ENCODE results near the gene GP1BB. TPM values are rescaled to one million over a fixed set of nuclear protein-coding genes. Genes with fewer than 3 reads are reported as not detected.
"Not testable (repeated sequence)": the region's sequence is repeated elsewhere in the genome, so short reads cannot be mapped to it uniquely, and the experiment has no call there.

GP1BB gene
- polyA plus RNA-seq (ENCODE audit: insufficient read length in 3 of 3) = 1 to 10 TPM; 2.2 to 3.4 (median 2.9) TPM

- no peak for DNase-seq (ENCODE audit: low read depth in 3 of 3, low spot score in 2 of 3)
Observed at GRCh38 chr22:19723232-19723982, at the start of gene GP1BB. Gene GP1BB, plus strand, starts transcription at chr22:19723539. Its CDS starts 31 bp downstream, at chr22:19723570.

- no peak for DNase-seq (ENCODE audit: low read depth in 3 of 3, low spot score in 2 of 3)
Observed at GRCh38 chr22:19673660-19674059, 49.7 kb upstream of the GP1BB start.

- no peak for DNase-seq (ENCODE audit: low read depth in 3 of 3, low spot score in 2 of 3)
Observed at GRCh38 chr22:19674129-19674928, 49.0 kb upstream of the GP1BB start.

- DNase-seq (ENCODE audit: low read depth in 3 of 3, low spot score in 2 of 3) = no peak
Observed at GRCh38 chr22:19674929-19675253, 48.4 kb upstream of the GP1BB start.

GRCh38 chr22:19675428-19675827 lies 47.9 kb upstream of the GP1BB start:
- DNase-seq (ENCODE audit: low read depth in 3 of 3, low spot score in 2 of 3) = no peak

- not testable (repeated sequence) for DNase-seq (ENCODE audit: low read depth in 3 of 3, low spot score in 2 of 3)
Observed at GRCh38 chr22:19676437-19676836, 46.9 kb upstream of the GP1BB start.

GRCh38 chr22:19678949-19679521 lies 44.3 kb upstream of the GP1BB start:
- DNase-seq (ENCODE audit: low read depth in 3 of 3, low spot score in 2 of 3) = no peak

GRCh38 chr22:19679522-19680101 lies 43.7 kb upstream of the GP1BB start:
- DNase-seq (ENCODE audit: low read depth in 3 of 3, low spot score in 2 of 3) = no peak

- DNase-seq (ENCODE audit: low read depth in 3 of 3, low spot score in 2 of 3) = no peak
Observed at GRCh38 chr22:19680287-19680881, 43.0 kb upstream of the GP1BB start.

GRCh38 chr22:19680911-19681862 lies 42.2 kb upstream of the GP1BB start:
- DNase-seq (ENCODE audit: low read depth in 3 of 3, low spot score in 2 of 3) = no peak

- no peak for DNase-seq (ENCODE audit: low read depth in 3 of 3, low spot score in 2 of 3)
Observed at GRCh38 chr22:19681863-19682245, 41.5 kb upstream of the GP1BB start.

- DNase-seq (ENCODE audit: low read depth in 3 of 3, low spot score in 2 of 3) = no peak
Observed at GRCh38 chr22:19686946-19687345, 36.4 kb upstream of the GP1BB start.

GRCh38 chr22:19687561-19688300 lies 35.6 kb upstream of the GP1BB start:
- no peak for DNase-seq (ENCODE audit: low read depth in 3 of 3, low spot score in 2 of 3)

GRCh38 chr22:19688301-19689290 lies 34.7 kb upstream of the GP1BB start:
- DNase-seq (ENCODE audit: low read depth in 3 of 3, low spot score in 2 of 3) = no peak

- DNase-seq (ENCODE audit: low read depth in 3 of 3, low spot score in 2 of 3) = no peak
Observed at GRCh38 chr22:19689408-19689807, 33.9 kb upstream of the GP1BB start.

- no peak for DNase-seq (ENCODE audit: low read depth in 3 of 3, low spot score in 2 of 3)
Observed at GRCh38 chr22:19691007-19691720, 32.2 kb upstream of the GP1BB start.

GRCh38 chr22:19691721-19692341 lies 31.5 kb upstream of the GP1BB start:
- peak in 1 of 3 donors; percentile 39 for DNase-seq (ENCODE audit: low read depth in 3 of 3, low spot score in 2 of 3)

Data from right renal cortex interstitium (tissue), 3 donors.